GM18499 (cell line): ENCODE results near the gene CHST15.

Source experiments
- ATAC-seq: cut with Tn5 transposase; IDR thresholded peaks from one replicate; pipeline ENCODE4 v1.9.1; 2021; ENCODE audit warnings: moderate number of reproducible peaks; ENCODE audit not compliant: insufficient read depth, unreplicated experiment

Gene CHST15

DNA sequence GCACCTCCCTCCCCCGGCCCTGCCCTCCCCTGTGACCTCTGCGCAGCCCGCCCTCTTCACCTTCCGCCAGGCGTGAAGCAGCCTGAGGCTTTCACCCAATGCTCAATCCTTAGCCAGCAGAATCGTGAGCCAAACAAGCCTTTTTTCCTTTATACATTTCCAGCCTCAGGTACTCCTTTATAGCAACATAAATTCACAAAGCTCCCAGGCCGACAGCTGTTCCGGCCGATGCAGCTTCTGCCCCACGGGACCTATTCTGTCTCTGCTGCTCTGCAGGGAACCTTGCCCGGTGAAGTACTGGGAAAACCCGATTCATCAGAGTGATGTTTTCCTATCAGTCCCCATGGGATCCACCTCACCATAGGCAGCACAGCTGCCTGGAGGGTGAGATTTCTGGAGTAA lies 87.4 kb downstream of the CHST15 start:
- ATAC-seq = no peak

DNA sequence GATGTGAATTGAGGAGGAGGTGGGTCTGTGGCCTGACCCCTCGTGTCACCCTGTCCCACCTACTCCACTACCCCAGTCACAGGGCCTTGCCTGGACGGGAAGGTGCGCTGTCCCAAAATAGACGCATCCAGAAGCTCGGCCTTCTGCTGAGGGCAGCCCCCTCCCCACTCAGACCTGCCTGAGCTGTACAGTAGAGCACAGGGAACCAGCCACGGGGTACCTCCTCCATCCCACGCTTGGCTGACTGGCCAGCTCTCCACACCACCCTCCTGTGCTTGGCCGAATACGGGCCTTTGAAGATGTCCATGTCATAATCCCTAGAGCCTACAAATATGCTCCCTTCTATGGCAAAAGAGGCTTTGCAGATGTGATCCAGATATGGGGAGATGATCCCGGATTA lies 88.3 kb downstream of the CHST15 start:
- no peak for ATAC-seq

- no peak for ATAC-seq
These were observed 88.8 kb downstream of the CHST15 start for GRCh38 chr10:124004663-124005004.

GRCh38 chr10:124003871-124004662 lies 89.3 kb downstream of the CHST15 start:
- ATAC-seq = no peak

DNA sequence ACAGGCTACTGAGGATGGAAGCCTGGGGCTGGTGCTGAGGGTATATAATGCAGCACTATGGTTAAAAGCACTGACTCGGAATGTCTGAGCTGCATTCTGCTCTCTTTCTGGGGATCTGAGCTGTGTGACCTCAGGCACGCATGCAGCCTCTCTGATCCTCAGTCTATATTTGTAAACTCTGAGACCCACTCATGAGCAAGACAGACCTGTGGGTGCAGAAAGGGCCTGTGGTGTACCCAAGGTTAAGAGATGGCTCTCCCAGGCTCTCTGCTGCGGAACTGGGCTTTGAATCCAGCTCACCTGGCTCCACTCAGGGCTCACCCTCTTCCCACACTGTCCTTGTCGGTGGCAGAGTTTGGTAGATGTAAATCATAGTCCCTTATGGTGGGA lies 89.9 kb downstream of the CHST15 start:
- no peak for ATAC-seq

DNA sequence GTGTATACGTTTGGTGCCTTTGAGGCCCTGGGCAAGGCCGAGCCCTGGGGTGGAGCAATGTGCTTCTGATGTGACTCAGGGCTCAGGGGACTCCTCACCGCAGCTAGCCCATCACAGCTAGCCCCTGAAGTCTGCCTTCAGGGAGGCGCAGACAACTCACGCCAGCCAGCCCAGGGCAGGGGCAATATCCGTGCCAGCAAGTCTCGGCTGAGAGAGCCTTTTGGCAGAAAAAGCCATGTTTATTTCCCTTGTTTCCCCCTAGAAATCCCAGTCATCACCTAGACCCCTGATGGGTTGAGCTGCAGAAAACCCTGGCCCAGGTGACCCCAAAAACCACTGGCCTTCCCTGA lies 90.4 kb downstream of the CHST15 start:
- no peak for ATAC-seq

GRCh38 chr10:124002391-124003069 lies 90.9 kb downstream of the CHST15 start:
- no peak for ATAC-seq

DNA sequence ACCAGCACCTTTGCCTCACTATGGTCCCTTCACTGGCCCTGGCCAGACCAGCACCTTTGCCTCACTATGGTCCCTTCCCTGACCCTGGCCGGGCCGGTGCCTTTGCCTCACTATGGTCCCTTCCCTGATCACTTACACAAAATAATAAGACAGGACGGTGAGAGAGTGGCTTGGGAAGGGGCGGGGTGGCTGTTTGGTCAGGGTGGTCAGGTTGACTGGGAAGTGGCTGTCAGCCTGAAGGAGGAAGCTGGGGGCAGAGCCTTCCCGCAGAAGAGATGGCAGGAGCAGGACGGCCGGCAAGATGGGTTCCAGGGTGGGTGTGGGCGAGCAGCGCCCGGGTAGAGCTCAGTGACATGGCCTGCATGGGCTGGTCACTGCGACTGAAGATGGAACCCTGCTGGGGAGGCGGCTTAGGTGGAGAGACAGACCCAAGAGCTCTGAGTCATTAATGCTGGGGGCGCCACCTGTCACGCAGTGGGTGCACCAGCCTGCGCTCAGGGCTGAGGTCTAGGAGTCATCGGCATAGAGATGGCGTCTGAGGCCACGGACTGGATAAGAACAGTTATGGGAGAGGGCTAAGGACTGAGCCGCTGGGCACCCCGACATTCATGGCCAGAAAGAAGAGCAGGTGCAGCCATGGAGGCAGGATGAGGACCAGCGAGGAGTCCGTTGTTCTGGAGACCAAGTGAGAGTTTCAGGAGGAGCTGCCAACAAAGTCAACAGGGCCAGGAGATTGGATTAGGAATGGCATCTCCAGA lies 91.8 kb downstream of the CHST15 start:
- no peak for ATAC-seq

- ATAC-seq = no peak
These were observed 92.6 kb downstream of the CHST15 start for GRCh38 chr10:124000792-124001201.

GRCh38 chr10:123999956-124000615 lies 93.3 kb downstream of the CHST15 start:
- ATAC-seq = no peak

DNA sequence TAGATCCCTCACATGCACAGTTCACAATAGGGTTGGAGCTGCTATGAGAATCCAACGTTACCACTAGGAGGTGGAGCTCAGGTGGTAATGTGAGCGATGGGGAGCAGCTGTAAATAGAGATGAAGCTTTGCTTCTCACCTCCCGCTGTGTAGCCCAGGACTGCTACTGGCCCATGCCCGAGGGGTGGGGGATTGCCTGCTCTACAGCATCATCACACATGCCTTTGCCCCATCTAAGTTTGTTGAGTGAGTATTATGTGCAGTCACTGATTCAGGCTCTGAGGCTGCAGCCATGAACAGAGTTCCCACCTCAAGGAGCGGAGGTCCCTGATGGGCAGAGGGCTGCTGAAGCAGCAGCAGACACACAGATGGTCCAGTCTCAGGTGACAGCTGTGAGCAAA lies 94.1 kb downstream of the CHST15 start:
- no peak for ATAC-seq

GRCh38 chr10:123998197-123999141 lies 94.9 kb downstream of the CHST15 start:
- ATAC-seq = no peak

DNA sequence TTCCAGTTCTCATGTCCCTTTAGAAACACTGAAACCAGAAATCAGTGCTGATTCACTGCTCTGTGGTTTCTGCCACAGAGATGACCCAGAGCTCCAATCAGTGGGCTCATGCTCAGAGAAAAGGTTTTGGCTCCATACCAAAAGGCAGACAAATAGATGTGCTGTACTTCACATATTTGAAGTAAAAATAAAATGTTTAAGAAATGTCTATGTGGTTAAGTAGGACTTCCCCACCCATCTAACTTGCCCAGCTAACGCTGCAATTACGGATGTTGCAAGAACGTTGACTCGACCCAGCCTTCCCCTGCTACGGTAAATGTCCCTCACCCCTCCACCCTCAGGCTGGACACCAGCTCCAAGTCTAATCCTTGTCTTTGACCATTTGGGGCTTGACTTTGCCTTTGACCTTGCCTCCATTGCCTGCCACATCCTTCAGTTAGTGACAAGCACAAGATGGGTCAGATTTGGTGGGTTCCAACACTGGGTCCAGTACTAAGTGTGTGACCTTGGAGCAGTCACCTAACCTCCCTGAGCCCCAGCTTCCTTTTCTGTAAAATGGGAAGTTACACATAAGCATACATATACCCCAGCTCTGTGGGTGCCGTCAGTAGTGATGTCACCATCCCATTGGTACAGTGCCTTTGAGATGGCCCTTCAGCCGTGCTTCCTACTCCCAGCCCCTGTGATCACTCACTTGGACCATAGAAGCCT lies 95.8 kb downstream of the CHST15 start:
- no peak for ATAC-seq

DNA sequence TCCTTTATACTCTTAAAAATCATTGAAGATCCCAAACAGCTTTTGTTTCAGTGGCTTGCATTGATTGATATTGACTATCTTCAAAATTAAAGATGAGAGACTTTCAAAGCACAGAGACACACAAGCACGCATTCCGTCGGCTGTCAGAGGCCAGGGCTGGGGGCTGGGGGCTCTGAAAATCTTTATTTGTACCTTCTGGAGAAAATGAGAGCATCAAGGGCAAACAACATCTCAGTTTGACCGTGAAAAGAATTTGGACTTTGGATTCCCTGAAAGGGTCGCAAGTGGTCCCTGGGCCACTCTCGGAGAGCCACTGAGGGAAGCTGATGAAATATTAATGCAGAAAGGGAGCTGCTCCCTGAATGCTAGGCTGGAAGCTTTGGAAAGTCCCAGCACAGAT lies 96.4 kb downstream of the CHST15 start:
- no peak for ATAC-seq

GRCh38 chr10:123996302-123996701 lies 97.1 kb downstream of the CHST15 start:
- ATAC-seq = no peak

DNA sequence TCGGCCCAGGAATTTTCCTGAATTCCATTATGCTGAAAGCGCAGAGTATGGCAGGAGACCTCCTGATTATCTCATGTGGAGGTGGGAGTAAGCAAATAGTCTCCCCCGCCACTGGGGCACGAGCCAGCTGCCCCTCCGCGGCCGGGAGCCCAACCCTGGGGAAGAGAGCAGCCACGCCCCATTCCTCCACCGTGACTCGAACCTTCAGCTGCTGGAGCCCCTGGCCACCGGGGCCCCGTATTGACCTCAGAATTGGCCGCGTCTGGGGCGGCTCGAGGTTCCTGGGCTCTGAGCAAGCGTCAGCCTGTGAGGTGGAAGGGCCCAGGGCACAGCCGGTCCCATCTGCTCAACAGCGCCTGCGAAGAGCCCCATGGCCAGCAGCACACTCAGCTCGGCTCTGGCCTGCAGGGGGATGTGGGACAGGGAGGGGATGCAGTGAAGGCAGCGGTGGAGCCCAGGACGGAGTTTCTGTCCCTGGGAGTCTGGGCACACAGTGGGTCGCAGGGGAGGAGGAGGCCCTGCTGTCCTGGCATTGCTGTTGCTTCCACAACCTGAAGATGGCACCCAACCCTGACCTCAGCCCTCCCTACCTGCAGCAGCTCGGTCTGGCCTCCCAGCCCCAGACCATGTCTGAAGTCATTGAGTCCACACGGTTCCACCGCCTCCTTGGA lies 97.8 kb downstream of the CHST15 start:
- no peak for ATAC-seq

GRCh38 chr10:123995082-123995460 lies 98.3 kb downstream of the CHST15 start:
- ATAC-seq = no peak

DNA sequence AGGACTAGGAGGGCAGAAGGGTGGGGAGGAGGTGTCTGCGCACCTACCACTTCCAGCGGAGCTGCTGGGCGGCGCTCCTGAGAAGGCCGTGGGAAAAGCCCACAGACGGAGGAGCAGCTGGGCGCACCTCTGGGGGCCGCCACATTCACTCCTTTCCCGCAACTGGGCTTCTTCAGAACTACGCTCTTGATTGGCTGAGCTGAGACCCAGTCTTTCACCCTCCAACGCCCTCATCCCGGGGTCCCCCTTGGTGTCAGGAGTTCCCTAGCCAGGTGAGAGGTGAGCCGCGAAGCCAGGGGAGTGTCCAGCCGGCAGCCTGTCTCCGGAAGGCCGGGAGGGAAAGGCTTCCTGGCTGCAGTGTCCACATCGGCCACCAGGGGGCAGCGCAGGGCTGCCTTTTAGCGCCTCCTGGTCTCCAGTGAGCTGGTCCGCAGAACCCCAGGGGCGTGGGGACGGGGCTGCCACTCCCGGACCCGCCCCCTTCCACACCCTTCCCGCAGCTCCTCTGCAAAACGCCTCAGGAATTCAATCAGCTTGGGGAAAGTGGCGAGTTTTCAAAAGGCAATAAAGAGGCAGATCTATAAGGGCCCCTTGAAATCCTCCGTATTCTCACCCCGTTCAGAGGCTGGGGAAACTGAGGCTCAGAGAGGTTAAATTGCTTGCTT lies 98.8 kb downstream of the CHST15 start:
- no peak for ATAC-seq
